HepG2 (cell line): Measurements from ENCODE around the gene ODC1. TPM values are rescaled to one million over a fixed set of nuclear protein-coding genes. Genes with fewer than 3 reads are reported as not detected.

Experiments
- ARNT ChIP-seq: fragments of 450-650 bp; IDR thresholded peaks from 2 replicates; pipeline ENCODE4 v1.6.1; 2017
- FOXK2 ChIP-seq: fragments of 450-650 bp; IDR thresholded peaks from 2 replicates; pipeline ENCODE4 v1.6.1; 2016
- HOXA3 ChIP-seq: sonication (generic); formaldehyde crosslinking; IDR thresholded peaks from 2 replicates; pipeline ENCODE4 v1.5.0; 2020; ENCODE audit warnings: missing genetic modification reagents
- MYNN ChIP-seq: sonication (generic); formaldehyde crosslinking; IDR thresholded peaks from 2 replicates; pipeline ENCODE4 v1.4.0; 2020; ENCODE audit warnings: mild to moderate bottlenecking, low read depth, missing genetic modification reagents
- POLR2G ChIP-seq: fragments of 200-400 bp; formaldehyde crosslinking; IDR thresholded peaks from 2 replicates; pipeline ENCODE4 v1.6.1; 2018; ENCODE audit warnings: mild to moderate bottlenecking, low read depth, low read length, moderate library complexity
- SRSF1 ChIP-seq: fragments of 200-400 bp; formaldehyde crosslinking; optimal IDR thresholded peaks from 2 replicates; pipeline ENCODE3; 2017; ENCODE audit warnings: mild to moderate bottlenecking, low read depth, low read length, moderate library complexity
- SRSF4 ChIP-seq: fragments of 200-400 bp; formaldehyde crosslinking; IDR thresholded peaks from one replicate; pipeline ENCODE4 v1.6.1; 2018; ENCODE audit warnings: mild to moderate bottlenecking, low read depth, low read length, moderate library complexity; ENCODE audit not compliant: poor library complexity, severe bottlenecking
- TCF7 ChIP-seq: sonication (generic); IDR thresholded peaks from 2 replicates; pipeline ENCODE4 v1.6.1; 2016; ENCODE audit warnings: antibody characterized with exemption, low read depth
- TOE1 ChIP-seq: sonication (generic); formaldehyde crosslinking; IDR thresholded peaks from 2 replicates; pipeline ENCODE4 v1.4.0; 2020; ENCODE audit warnings: mild to moderate bottlenecking, missing genetic modification reagents
- ZFP90 ChIP-seq: sonication (generic); formaldehyde crosslinking; IDR thresholded peaks from 2 replicates; pipeline ENCODE4 v1.8.0; 2022; ENCODE audit warnings: missing genetic modification reagents, mild to moderate bottlenecking, inconsistent platforms, borderline replicate concordance
- ZNF530 ChIP-seq: sonication (generic); formaldehyde crosslinking; IDR thresholded peaks from 2 replicates; pipeline ENCODE4 v1.5.0; 2020; ENCODE audit warnings: low read depth, mild to moderate bottlenecking, missing genetic modification reagents
- polyA plus RNA-seq, 8 experiments: library from polyadenylated mRNA; depleted of rRNA in 3 of 8; stranded (reverse) in 7 of 8; unstranded in 1 of 8; fragments of >200 nt; fragmentation: Illumina TruSeq in 4 of 8; extraction: Trizol in 4 of 8; gene quantifications; 2 replicates each; pipeline versions ENCODE4 v1.2.1 to v1.2.3, GENCODE V29; 2011 to 2016; ENCODE audit warnings: low read depth in 4 of 8, missing spikeins in 1 of 8, mixed read lengths in 1 of 8; ENCODE audit not compliant: insufficient read depth in 1 of 8
- total RNA-seq, 5 experiments: library from RNA; depleted of rRNA; stranded (reverse); fragments of >200 nt; fragmentation: Illumina TruSeq; extraction: Trizol; gene quantifications; 2 replicates each; pipeline ENCODE4 v1.2.3, GENCODE V29; 2016; ENCODE audit warnings: low read depth in 1 of 5
- TF ChIP-seq, protein P1 (sequence below): sonication (generic); formaldehyde crosslinking; IDR thresholded peaks from 2 replicates; pipeline ENCODE4 v1.4.0; 2020; ENCODE audit warnings: missing genetic modification reagents
- TF ChIP-seq, protein P2 (sequence below): sonication (generic); formaldehyde crosslinking; IDR thresholded peaks from 2 replicates; pipeline ENCODE4 v1.4.0; 2020; ENCODE audit warnings: mild to moderate bottlenecking, low read depth, missing genetic modification reagents
- TF ChIP-seq, protein P3 (sequence below): sonication (generic); formaldehyde crosslinking; conservative IDR thresholded peaks from 2 replicates; pipeline ENCODE4 v1.5.0; 2020; ENCODE audit warnings: missing genetic modification reagents
- TF ChIP-seq, protein P4 (sequence below): sonication (generic); formaldehyde crosslinking; IDR thresholded peaks from 2 replicates; pipeline ENCODE4 v1.4.0; 2020; ENCODE audit warnings: missing genetic modification reagents
- TF ChIP-seq, protein P5 (sequence below): sonication (generic); formaldehyde crosslinking; IDR thresholded peaks from 2 replicates; pipeline ENCODE4 v1.5.0; 2020; ENCODE audit warnings: mild to moderate bottlenecking, missing genetic modification reagents

The ODC1 gene
- total and polyA plus RNA-seq, 2 of the 13 experiments (the other 11 are each of a cell fraction or from before 2014, with no cell fraction given) = 142 to 371 TPM

DNA sequence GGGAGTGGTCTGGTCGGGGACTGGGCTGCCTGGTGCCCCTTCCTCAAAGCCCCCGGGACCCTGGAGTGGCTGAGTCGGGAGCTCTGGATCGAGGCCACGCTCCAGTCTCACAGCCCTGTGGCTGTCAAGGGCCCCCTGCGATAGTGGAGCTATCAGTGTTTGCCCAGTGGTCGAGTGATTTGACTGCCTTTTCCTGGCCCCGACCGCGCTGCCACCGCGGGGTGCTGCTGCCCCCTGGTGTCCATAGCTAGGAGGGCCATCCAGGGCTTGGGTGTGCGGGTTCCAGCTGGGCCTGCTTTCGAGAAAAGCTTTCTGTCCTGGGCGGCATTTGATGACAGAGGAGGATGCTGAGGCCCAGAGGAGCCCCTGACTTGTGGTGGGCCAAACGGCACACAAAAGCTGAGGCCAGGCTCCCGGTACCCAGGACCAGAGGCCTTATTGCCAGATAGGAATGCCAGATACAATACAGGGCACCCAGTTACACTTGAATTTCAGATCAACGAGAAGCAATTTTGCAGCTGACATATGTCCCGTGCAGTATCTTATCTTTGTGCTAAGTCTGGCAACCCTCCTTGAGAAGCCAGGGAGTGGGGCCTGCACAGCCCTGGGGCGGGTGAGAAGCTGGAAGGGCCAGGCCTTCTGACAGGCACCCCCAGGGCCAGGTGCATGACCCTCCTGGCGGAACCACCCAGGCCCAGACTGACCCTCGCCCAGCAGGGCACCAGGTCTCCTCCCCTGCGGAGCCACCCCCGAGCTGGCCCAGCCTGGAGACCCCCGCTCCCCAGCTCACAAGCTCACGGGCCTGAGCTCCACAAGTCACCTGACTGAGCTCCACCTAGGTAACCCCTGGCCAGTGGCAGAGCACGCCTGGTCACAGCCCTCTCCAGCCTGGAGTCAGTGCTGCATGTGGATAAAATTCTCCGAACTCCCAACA, 13.0 kb downstream of the ODC1 start (continued):
- TF ChIP-seq, protein P1, sequence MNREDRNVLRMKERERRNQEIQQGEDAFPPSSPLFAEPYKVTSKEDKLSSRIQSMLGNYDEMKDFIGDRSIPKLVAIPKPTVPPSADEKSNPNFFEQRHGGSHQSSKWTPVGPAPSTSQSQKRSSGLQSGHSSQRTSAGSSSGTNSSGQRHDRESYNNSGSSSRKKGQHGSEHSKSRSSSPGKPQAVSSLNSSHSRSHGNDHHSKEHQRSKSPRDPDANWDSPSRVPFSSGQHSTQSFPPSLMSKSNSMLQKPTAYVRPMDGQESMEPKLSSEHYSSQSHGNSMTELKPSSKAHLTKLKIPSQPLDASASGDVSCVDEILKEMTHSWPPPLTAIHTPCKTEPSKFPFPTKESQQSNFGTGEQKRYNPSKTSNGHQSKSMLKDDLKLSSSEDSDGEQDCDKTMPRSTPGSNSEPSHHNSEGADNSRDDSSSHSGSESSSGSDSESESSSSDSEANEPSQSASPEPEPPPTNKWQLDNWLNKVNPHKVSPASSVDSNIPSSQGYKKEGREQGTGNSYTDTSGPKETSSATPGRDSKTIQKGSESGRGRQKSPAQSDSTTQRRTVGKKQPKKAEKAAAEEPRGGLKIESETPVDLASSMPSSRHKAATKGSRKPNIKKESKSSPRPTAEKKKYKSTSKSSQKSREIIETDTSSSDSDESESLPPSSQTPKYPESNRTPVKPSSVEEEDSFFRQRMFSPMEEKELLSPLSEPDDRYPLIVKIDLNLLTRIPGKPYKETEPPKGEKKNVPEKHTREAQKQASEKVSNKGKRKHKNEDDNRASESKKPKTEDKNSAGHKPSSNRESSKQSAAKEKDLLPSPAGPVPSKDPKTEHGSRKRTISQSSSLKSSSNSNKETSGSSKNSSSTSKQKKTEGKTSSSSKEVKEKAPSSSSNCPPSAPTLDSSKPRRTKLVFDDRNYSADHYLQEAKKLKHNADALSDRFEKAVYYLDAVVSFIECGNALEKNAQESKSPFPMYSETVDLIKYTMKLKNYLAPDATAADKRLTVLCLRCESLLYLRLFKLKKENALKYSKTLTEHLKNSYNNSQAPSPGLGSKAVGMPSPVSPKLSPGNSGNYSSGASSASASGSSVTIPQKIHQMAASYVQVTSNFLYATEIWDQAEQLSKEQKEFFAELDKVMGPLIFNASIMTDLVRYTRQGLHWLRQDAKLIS (CRISPR knock-in tag) = no peak
- TF ChIP-seq, protein P2, sequence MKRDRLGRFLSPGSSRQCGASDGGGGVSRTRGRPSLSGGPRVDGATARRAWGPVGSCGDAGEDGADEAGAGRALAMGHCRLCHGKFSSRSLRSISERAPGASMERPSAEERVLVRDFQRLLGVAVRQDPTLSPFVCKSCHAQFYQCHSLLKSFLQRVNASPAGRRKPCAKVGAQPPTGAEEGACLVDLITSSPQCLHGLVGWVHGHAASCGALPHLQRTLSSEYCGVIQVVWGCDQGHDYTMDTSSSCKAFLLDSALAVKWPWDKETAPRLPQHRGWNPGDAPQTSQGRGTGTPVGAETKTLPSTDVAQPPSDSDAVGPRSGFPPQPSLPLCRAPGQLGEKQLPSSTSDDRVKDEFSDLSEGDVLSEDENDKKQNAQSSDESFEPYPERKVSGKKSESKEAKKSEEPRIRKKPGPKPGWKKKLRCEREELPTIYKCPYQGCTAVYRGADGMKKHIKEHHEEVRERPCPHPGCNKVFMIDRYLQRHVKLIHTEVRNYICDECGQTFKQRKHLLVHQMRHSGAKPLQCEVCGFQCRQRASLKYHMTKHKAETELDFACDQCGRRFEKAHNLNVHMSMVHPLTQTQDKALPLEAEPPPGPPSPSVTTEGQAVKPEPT (CRISPR knock-in tag) = no peak
- no peak for TF ChIP-seq SRSF4
- 0 out of 2 replicates have a peak, but pooled peaks have one; percentile 42 for TF ChIP-seq ZFP90 (CRISPR knock-in tag)
- no peak for TF ChIP-seq SRSF1
- no peak for TF ChIP-seq ZNF530
- TF ChIP-seq, protein P3, sequence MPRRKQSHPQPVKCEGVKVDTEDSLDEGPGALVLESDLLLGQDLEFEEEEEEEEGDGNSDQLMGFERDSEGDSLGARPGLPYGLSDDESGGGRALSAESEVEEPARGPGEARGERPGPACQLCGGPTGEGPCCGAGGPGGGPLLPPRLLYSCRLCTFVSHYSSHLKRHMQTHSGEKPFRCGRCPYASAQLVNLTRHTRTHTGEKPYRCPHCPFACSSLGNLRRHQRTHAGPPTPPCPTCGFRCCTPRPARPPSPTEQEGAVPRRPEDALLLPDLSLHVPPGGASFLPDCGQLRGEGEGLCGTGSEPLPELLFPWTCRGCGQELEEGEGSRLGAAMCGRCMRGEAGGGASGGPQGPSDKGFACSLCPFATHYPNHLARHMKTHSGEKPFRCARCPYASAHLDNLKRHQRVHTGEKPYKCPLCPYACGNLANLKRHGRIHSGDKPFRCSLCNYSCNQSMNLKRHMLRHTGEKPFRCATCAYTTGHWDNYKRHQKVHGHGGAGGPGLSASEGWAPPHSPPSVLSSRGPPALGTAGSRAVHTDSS = no peak
- no peak for TF ChIP-seq TOE1 (CRISPR knock-in tag)
- TF ChIP-seq, protein P4, sequence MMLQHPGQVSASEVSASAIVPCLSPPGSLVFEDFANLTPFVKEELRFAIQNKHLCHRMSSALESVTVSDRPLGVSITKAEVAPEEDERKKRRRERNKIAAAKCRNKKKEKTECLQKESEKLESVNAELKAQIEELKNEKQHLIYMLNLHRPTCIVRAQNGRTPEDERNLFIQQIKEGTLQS (CRISPR knock-in tag) = no peak
- TF ChIP-seq MYNN = no peak
- TF ChIP-seq POLR2G = no peak
- TF ChIP-seq TCF7 = no peak
- TF ChIP-seq HOXA3 (CRISPR knock-in tag) = peak; percentile 54; the same call in 1 of the 2 replicates
- no peak for TF ChIP-seq FOXK2
- TF ChIP-seq, protein P5, sequence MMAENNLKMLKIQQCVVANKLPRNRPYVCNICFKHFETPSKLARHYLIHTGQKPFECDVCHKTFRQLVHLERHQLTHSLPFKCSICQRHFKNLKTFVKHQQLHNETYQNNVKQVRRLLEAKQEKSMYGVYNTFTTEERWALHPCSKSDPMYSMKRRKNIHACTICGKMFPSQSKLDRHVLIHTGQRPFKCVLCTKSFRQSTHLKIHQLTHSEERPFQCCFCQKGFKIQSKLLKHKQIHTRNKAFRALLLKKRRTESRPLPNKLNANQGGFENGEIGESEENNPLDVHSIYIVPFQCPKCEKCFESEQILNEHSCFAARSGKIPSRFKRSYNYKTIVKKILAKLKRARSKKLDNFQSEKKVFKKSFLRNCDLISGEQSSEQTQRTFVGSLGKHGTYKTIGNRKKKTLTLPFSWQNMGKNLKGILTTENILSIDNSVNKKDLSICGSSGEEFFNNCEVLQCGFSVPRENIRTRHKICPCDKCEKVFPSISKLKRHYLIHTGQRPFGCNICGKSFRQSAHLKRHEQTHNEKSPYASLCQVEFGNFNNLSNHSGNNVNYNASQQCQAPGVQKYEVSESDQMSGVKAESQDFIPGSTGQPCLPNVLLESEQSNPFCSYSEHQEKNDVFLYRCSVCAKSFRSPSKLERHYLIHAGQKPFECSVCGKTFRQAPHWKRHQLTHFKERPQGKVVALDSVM (CRISPR knock-in tag) = no peak
- TF ChIP-seq ARNT = no peak
